Type B pancreatic cell (in vitro differentiated cells): ENCODE results near the gene SHF. TPM values are rescaled to one million over a fixed set of nuclear protein-coding genes. Genes with fewer than 3 reads are reported as not detected.

Experiments used
- DNase-seq: peaks from one replicate; pipeline ENCODE4 v3.0.0; 2021; ENCODE audit warnings: mixed read lengths; ENCODE audit not compliant: unreplicated experiment; ENCODE audit errors: extremely low spot score
- H3K27ac Mint-ChIP-seq: 2 replicates; pipeline ENCODE4 v1.8.0; 2021; ENCODE audit warnings: mild to moderate bottlenecking, mixed read lengths
- H3K27me3 Mint-ChIP-seq: 2 replicates; pipeline ENCODE4 v1.8.0; 2021; ENCODE audit warnings: mixed read lengths
- H3K36me3 Mint-ChIP-seq: 2 replicates; pipeline ENCODE4 v1.8.0; 2021; ENCODE audit warnings: mixed read lengths
- H3K4me1 Mint-ChIP-seq: one replicate; pipeline ENCODE4 v1.8.0; 2021; ENCODE audit warnings: mixed read lengths; ENCODE audit not compliant: unreplicated experiment
- H3K4me3 Mint-ChIP-seq: 2 replicates; pipeline ENCODE4 v1.8.0; 2021; ENCODE audit warnings: mild to moderate bottlenecking, mixed read lengths
- H3K9me3 Mint-ChIP-seq: 2 replicates; pipeline ENCODE4 v1.8.0; 2021; ENCODE audit warnings: mixed read lengths
- CTCF ChIP-seq: fragments of 200-600 bp; sonication (generic); conservative IDR thresholded peaks from 2 replicates; pipeline ENCODE4 v1.5.0; 2021; ENCODE audit warnings: antibody characterized with exemption, mild to moderate bottlenecking
- total RNA-seq: library from RNA; stranded (reverse); gene quantifications from 2 replicates; pipeline ENCODE4 v1.2.1, GENCODE V29; 2021; ENCODE audit warnings: low replicate concordance

The SHF gene
- total RNA-seq, 1 donor from 2014 or later, result 29.0 TPM

DNA sequence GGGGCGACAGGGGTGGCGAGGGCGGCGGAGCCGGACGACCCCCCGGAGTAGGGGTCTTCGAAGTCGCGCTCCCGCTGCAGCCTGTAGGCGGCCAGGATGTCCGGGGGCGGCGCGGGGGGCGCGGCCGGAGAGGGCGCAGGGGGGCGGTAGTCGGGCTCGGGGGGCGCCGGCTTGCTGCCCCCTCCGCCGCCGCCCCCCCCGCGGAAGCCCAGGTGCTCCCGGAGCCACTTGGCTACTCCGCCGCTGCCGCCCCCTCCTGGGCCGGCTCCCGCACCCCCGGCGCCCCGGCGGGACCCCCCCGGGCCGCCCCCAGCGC is 230 bp downstream of the SHF start:
- peaks cover 12% of the 10 kb centered on the region for H3K27me3 Mint-ChIP-seq
- H3K4me3 Mint-ChIP-seq, result no peak overlapping the region
- no peaks in the 10 kb centered on the region for H3K9me3 Mint-ChIP-seq
- no peaks in the 10 kb centered on the region for H3K36me3 Mint-ChIP-seq
- TF ChIP-seq CTCF, result peak; percentile 45
- H3K27ac Mint-ChIP-seq, result no peak overlapping the region
- no peak for DNase-seq
- H3K4me1 Mint-ChIP-seq, result peaks cover 37% of the 10 kb centered on the region

DNA sequence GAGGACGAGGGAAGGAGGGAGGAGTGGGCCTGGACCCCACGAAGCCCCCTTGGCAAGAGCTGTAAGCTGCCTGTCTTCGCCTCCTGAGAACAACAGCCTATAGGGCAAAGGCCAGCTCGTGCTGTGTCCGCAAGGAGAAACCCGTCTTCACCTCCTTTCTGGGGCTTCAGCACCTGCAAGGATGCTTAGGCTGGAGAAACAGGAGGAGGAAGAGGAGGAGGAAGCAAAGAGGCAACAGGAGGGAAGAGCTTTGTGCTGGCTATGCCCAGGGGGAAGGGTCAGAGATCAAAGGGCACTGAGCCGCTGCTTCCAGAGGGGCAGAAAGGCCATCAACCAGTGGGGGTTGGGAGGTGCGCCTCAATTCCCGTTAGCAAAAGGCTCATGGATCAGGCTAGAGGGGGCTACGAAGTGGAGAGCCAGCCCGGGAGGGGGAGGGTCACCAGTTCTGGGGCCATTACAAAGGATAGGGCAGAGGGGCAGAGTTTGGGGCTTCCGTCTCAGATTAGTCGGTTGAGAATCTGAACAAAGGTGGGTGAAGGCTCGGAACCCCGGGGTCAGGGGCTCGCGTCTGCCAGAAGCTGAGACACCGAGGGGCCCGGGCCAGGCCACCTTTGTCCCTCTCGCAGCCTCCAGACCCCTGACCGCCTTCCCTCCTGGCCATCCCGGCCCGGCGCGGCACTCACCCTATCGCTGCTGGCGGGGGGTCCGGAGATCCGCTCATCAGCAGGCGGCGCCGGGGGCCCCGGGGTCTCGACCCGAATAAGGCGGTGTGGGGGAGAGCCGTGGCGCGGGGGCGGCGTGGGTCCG is 792 bp downstream of the SHF start:
- no peaks in the 10 kb centered on the region for H3K9me3 Mint-ChIP-seq
- H3K27ac Mint-ChIP-seq, result peak overlapping the region; percentile 86
- no peak for TF ChIP-seq CTCF
- H3K4me1 Mint-ChIP-seq, result peaks cover 40% of the 10 kb centered on the region
- no peaks in the 10 kb centered on the region for H3K36me3 Mint-ChIP-seq
- no peak for DNase-seq
- H3K4me3 Mint-ChIP-seq, result peak overlapping the region; percentile 96
- H3K27me3 Mint-ChIP-seq, result peaks cover 12% of the 10 kb centered on the region

- TF ChIP-seq CTCF, result no peak
- H3K27me3 Mint-ChIP-seq, result peaks cover 12% of the 10 kb centered on the region
- H3K9me3 Mint-ChIP-seq, result no peaks in the 10 kb centered on the region
- H3K4me1 Mint-ChIP-seq, result peaks cover 46% of the 10 kb centered on the region
- H3K4me3 Mint-ChIP-seq, result peak overlapping the region; percentile 96
- DNase-seq, result no peak
- no peaks in the 10 kb centered on the region for H3K36me3 Mint-ChIP-seq
- peak overlapping the region; percentile 86 for H3K27ac Mint-ChIP-seq
Observed at GRCh38 chr15:45185903-45186770, 1.6 kb downstream of the SHF start.

DNA sequence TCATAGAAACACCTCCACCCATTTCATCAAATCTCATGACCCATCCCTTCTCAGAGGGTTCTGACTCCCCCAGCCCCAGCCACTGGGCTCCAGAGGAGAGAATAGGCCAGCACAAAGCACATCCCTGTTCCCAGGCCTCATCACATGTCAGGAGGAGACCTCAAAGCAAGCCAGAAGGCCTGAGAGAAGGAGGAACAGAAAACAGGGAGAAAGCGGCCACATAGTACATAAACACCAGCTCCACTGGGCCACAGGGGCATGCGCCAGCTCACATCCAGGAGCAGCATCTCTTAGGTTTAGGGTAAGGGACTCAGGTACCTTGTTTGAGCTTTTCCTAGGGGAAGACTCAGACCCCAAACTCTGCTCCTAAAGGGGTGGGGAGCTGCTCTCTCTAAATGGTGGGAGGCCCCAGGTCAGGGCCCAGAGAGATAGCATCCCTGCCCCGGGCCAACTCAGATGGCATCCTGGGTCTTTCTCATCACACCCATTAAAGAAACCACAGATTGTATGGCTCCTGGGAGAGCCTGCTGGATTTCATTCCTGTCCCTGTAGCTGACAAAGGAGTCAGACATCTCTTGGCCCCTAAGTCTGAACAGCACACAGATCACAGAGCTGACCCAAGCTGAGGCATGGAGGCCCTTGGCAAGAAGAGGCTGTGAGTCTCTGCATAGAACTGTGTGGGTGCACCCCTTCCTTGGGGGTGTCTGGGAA is 2.5 kb downstream of the SHF start:
- no peak for TF ChIP-seq CTCF
- no peak for DNase-seq
- H3K27ac Mint-ChIP-seq, result no peak overlapping the region
- H3K4me3 Mint-ChIP-seq, result peak overlapping the region; percentile 96
- peaks cover 47% of the 10 kb centered on the region for H3K4me1 Mint-ChIP-seq
- peaks cover 8% of the 10 kb centered on the region for H3K27me3 Mint-ChIP-seq
- peaks cover 5% of the 10 kb centered on the region for H3K36me3 Mint-ChIP-seq
- H3K9me3 Mint-ChIP-seq, result no peaks in the 10 kb centered on the region

- H3K9me3 Mint-ChIP-seq, result no peaks in the 10 kb centered on the region
- peaks cover 51% of the 10 kb centered on the region for H3K4me1 Mint-ChIP-seq
- no peak for TF ChIP-seq CTCF
- peaks cover 9% of the 10 kb centered on the region for H3K36me3 Mint-ChIP-seq
- peak overlapping the region; percentile 96 for H3K4me3 Mint-ChIP-seq
- no peak for DNase-seq
- no peak overlapping the region for H3K27ac Mint-ChIP-seq
- peaks cover 6% of the 10 kb centered on the region for H3K27me3 Mint-ChIP-seq
Observed at GRCh38 chr15:45184562-45185041, 3.2 kb downstream of the SHF start.
